SK-N-SH (cell line): ENCODE measurements around the gene LCNL1. TPM values are rescaled to one million over a fixed set of nuclear protein-coding genes. Genes with fewer than 3 reads are reported as not detected.

Source experiments
- CTCF ChIA-PET: fragments of 300-600, 350-600 bp; formaldehyde crosslinking; extraction: SDS; loops from one replicate; lab custom pipeline; 2021; lab: Yijun Ruan, JAX
- POLR2A ChIA-PET: fragments of 350-600 bp; sonication (Branson Sonifier 250); formaldehyde crosslinking; extraction: SDS; loops from one replicate; lab custom pipeline; 2020; ENCODE audit warnings: antibody characterized with exemption, inconsistent platforms; lab: Yijun Ruan, JAX
- DNase-seq: peaks from one replicate; pipeline ENCODE4 v3.0.0; 2012
- H2AFZ ChIP-seq: fragments of 200-600 bp; sonication (generic); 2 replicates; pipeline ENCODE4 v1.8.1; 2016; ENCODE audit warnings: antibody characterized with exemption, mild to moderate bottlenecking, low read depth
- H3F3A ChIP-seq: fragments of 200-600 bp; sonication (generic); replicated peaks from 2 replicates; pipeline ENCODE3; 2016; ENCODE audit warnings: antibody characterized with exemption, mild to moderate bottlenecking; ENCODE audit not compliant: insufficient read depth
- H3K27ac ChIP-seq, 2 experiments: fragments of 200-500 bp in 1 of 2; fragments of 200-600 bp in 1 of 2; sonication (Bioruptor generic) in 1 of 2; sonication (generic), shearing (Covaris generic) in 1 of 2; 2 replicates each; pipeline versions ENCODE4 v1.5.1 to v1.6.1; 2014 to 2016; ENCODE audit warnings: low read depth in 2 of 2, inconsistent platforms in 1 of 2, low read length in 1 of 2, mild to moderate bottlenecking in 1 of 2, mixed read lengths in 1 of 2
- H3K27me3 ChIP-seq: fragments of 200-600 bp; sonication (generic), shearing (Covaris generic); 2 replicates; pipeline ENCODE4 v1.6.1; 2016; ENCODE audit warnings: mixed run types; ENCODE audit not compliant: insufficient read depth
- H3K36me3 ChIP-seq, 2 experiments: fragments of 200-500 bp in 1 of 2; fragments of 200-600 bp in 1 of 2; sonication (Bioruptor generic) in 1 of 2; sonication (generic) in 1 of 2; replicated peaks in 1 of 2; 2 replicates each; pipeline versions ENCODE3 to v1.5.1; 2014 to 2016; ENCODE audit warnings: low read length in 1 of 2, mild to moderate bottlenecking in 1 of 2; ENCODE audit not compliant: insufficient read depth in 2 of 2, control insufficient read depth in 1 of 2
- H3K4me1 ChIP-seq, 2 experiments: fragments of 200-500 bp in 1 of 2; fragments of 200-600 bp in 1 of 2; sonication (Bioruptor generic) in 1 of 2; sonication (generic), shearing (Covaris generic) in 1 of 2; 2 replicates each; pipeline versions ENCODE4 v1.5.1 to v1.6.1; 2014 to 2016; ENCODE audit warnings: low read depth in 1 of 2, low read length in 1 of 2, mixed run types in 1 of 2; ENCODE audit not compliant: insufficient read depth in 2 of 2, control insufficient read depth in 1 of 2
- H3K4me2 ChIP-seq: fragments of 200-600 bp; sonication (generic), shearing (Covaris generic); 2 replicates; pipeline ENCODE4 v1.6.1; 2017; ENCODE audit warnings: mixed run types
- H3K4me3 ChIP-seq, 2 experiments: fragments of 200-500 bp in 1 of 2; fragments of 200-600 bp in 1 of 2; sonication (Bioruptor generic) in 1 of 2; sonication (generic), shearing (Covaris generic) in 1 of 2; 2 replicates each; pipeline versions ENCODE4 v1.5.1 to v1.8.1; 2014 to 2016; ENCODE audit warnings: low read depth in 2 of 2, inconsistent platforms in 1 of 2, low read length in 1 of 2, mild to moderate bottlenecking in 1 of 2, mixed read lengths in 1 of 2, moderate library complexity in 1 of 2
- H3K79me2 ChIP-seq: fragments of 200-600 bp; sonication (generic); 2 replicates; pipeline ENCODE4 v1.8.1; 2017; ENCODE audit warnings: mild to moderate bottlenecking; ENCODE audit not compliant: insufficient read depth
- H3K9ac ChIP-seq: fragments of 200-600 bp; sonication (generic); 2 replicates; pipeline ENCODE4 v1.6.1; 2017; ENCODE audit warnings: mixed run types
- H3K9me2 ChIP-seq: fragments of 200-600 bp; sonication (generic); 2 replicates; pipeline ENCODE4 v1.6.1; 2017; ENCODE audit warnings: mixed run types
- H3K9me3 ChIP-seq: fragments of 200-600 bp; sonication (generic); 2 replicates; pipeline ENCODE4 v1.6.1; 2017; ENCODE audit warnings: mixed run types, mild to moderate bottlenecking, moderate library complexity
- H4K20me1 ChIP-seq: fragments of 200-600 bp; sonication (generic); 2 replicates; pipeline ENCODE4 v1.6.1; 2017; ENCODE audit warnings: mild to moderate bottlenecking, mixed run types; ENCODE audit not compliant: insufficient read depth
- CHD2 ChIP-seq: fragments of 150-350 bp; IDR thresholded peaks from 2 replicates; pipeline ENCODE4 v1.6.1; 2018; ENCODE audit warnings: low read length; ENCODE audit not compliant: partially characterized antibody
- ELF1 ChIP-seq: IDR thresholded peaks from 2 replicates; pipeline ENCODE4 v1.4.0; 2012
- EP300 ChIP-seq, 2 experiments: IDR thresholded peaks; 2 replicates each; pipeline versions ENCODE4 v1.4.0 to v1.6.1; 2012; ENCODE audit warnings: borderline replicate concordance in 1 of 2, low read depth in 1 of 2, low read length in 1 of 2
- FOXJ3 ChIP-seq: sonication (generic); formaldehyde crosslinking; IDR thresholded peaks from 2 replicates; pipeline ENCODE4 v1.5.1; 2020; ENCODE audit warnings: mild to moderate bottlenecking, missing genetic modification reagents
- GATA2 ChIP-seq: sonication (generic); formaldehyde crosslinking; IDR thresholded peaks from 2 replicates; pipeline ENCODE4 v1.5.0; 2020; ENCODE audit warnings: mild to moderate bottlenecking, missing genetic modification reagents
- IRF3 ChIP-seq: fragments of 150-350 bp; IDR thresholded peaks from 2 replicates; pipeline ENCODE4 v1.6.1; 2016; ENCODE audit warnings: mild to moderate bottlenecking, low read depth, low read length
- JUND ChIP-seq: IDR thresholded peaks from 2 replicates; pipeline ENCODE4 v1.4.0; 2012
- MAX ChIP-seq: IDR thresholded peaks from 2 replicates; pipeline ENCODE4 v1.4.0; 2012; ENCODE audit warnings: low read depth
- MEF2A ChIP-seq: IDR thresholded peaks from 2 replicates; pipeline ENCODE4 v1.4.0; 2012; ENCODE audit warnings: low read depth, borderline replicate concordance
- MXI1 ChIP-seq: IDR thresholded peaks from 2 replicates; pipeline ENCODE4 v1.6.1; 2012; ENCODE audit warnings: mild to moderate bottlenecking, low read depth, low read length, improper control_type of control experiment
- NFIC ChIP-seq: IDR thresholded peaks from 2 replicates; pipeline ENCODE4 v1.4.0; 2012; ENCODE audit warnings: borderline replicate concordance
- NRF1 ChIP-seq: IDR thresholded peaks from 2 replicates; pipeline ENCODE4 v1.6.1; 2012; ENCODE audit warnings: low read depth, mild to moderate bottlenecking, low read length
- POLR2AphosphoS5 ChIP-seq: IDR thresholded peaks from 2 replicates; pipeline ENCODE4 v1.6.1; 2012; ENCODE audit warnings: low read depth, low read length
- RAD21 ChIP-seq: IDR thresholded peaks from 2 replicates; pipeline ENCODE4 v1.6.1; 2012; ENCODE audit warnings: mild to moderate bottlenecking, low read length
- REST ChIP-seq: IDR thresholded peaks from 2 replicates; pipeline ENCODE4 v1.6.1; 2012; ENCODE audit warnings: mild to moderate bottlenecking, low read depth, low read length, moderate library complexity
- SIN3A ChIP-seq: IDR thresholded peaks from 2 replicates; pipeline ENCODE4 v1.6.1; 2012; ENCODE audit warnings: low read depth, mild to moderate bottlenecking, low read length, moderate library complexity, borderline replicate concordance
- TAF1 ChIP-seq: IDR thresholded peaks from 2 replicates; pipeline ENCODE4 v1.6.1; 2012; ENCODE audit warnings: low read depth, mild to moderate bottlenecking, low read length, moderate library complexity, borderline replicate concordance
- USF2 ChIP-seq: fragments of 150-350 bp; IDR thresholded peaks from 2 replicates; pipeline ENCODE4 v1.6.1; 2017; ENCODE audit warnings: antibody characterized with exemption, low read length, low read depth, borderline replicate concordance
- ZBTB33 ChIP-seq: IDR thresholded peaks from 2 replicates; pipeline ENCODE4 v1.4.0; 2012; ENCODE audit warnings: low read depth, borderline replicate concordance
- WGBS: methylation state at CpG from one replicate; pipeline ENCODE4 v1.1.6; 2017; ENCODE audit warnings: low lambda C conversion rate; 5-methylcytosine and 5-hydroxymethylcytosine counted together
- polyA plus RNA-seq, 3 experiments: library from polyadenylated mRNA; depleted of rRNA; stranded (reverse); fragments of >200 nt; gene quantifications; 2 replicates each; pipeline ENCODE4 v1.2.3, GENCODE V29; 2012

LCNL1 gene
- polyA plus RNA-seq, 1 of the 3 experiments (the other 2 are of a cell fraction), result not detected

- no peaks in the 10 kb centered on the region for H3K9me2 ChIP-seq
- WGBS, result no CpG with 5 or more reads among the region's 21 CpGs
- H3K9ac ChIP-seq, result no peak overlapping the region
- H3K9me3 ChIP-seq, result no peaks in the 10 kb centered on the region
- H3K27me3 ChIP-seq, result no peaks in the 10 kb centered on the region
- H3K4me2 ChIP-seq, result no peak overlapping the region
- ChIA-PET POLR2A (interaction anchor here (0.6 to 1.5 kb wide), 3 partner anchors 30 to 74 kb away, joined by 3 to 7 read pairs (median 3); no protein-coding TSS in a partner anchor), CTCF (interaction anchor here (0.7 to 15.1 kb wide), 19 partner anchors 8 to 298 kb away, joined by 3 to 350 read pairs (median 4); partner anchors contain the start of genes C8G, CLIC3, FBXW5 and LCN12)
- H3K36me3 ChIP-seq, result no peaks in the 10 kb centered on the region
- 0 out of 2 replicates have a peak, but pooled peaks cover 3% of the 10 kb centered on the region for H3K79me2 ChIP-seq
- H2AFZ ChIP-seq, result no peak overlapping the region
- DNase-seq, result peak; percentile 90
- no peaks in the 10 kb centered on the region for H3F3A ChIP-seq
- H3K27ac ChIP-seq, result peak overlapping the region in 1 of 2 experiments; percentile 83; a peak in 2 of 4 replicates
- TF ChIP-seq ZBTB33, result no peak
- TF ChIP-seq ELF1, result no peak
- TF ChIP-seq EP300 (IDR thresholded peaks at IDR 0.05; ENCODE audit: borderline replicate concordance in 1 of 2, low read depth in 1 of 2, low read length in 1 of 2), result no peak
- TF ChIP-seq MXI1, result peak; percentile 90
- peak; percentile 31 for TF ChIP-seq RAD21
- TF ChIP-seq MEF2A, result no peak
- no peak for TF ChIP-seq POLR2AphosphoS5
- TF ChIP-seq IRF3, result no peak
- TF ChIP-seq JUND, result no peak
- no peak for TF ChIP-seq USF2
- no peak for TF ChIP-seq NFIC
- peak overlapping the region in 1 of 2 experiments; percentile 4; a peak in 1 of 4 replicates for H3K4me3 ChIP-seq
- H4K20me1 ChIP-seq, result 0 out of 2 replicates have a peak, but pooled peaks cover 4% of the 10 kb centered on the region
- H3K4me1 ChIP-seq, result peaks cover 5 to 40% of the 10 kb centered on the region in 2 experiments; a peak in 1 of 4 replicates
Observed at GRCh38 chr9:137025517-137025966, 42.7 kb downstream of the LCNL1 start.

GRCh38 chr9:137026384-137026783, 43.6 kb downstream of the LCNL1 start:
- H3K79me2 ChIP-seq, result 0 out of 2 replicates have a peak, but pooled peaks cover 3% of the 10 kb centered on the region
- H3K4me3 ChIP-seq, result no peak overlapping the region
- H3K4me1 ChIP-seq, result peaks cover 5 to 40% of the 10 kb centered on the region in 2 experiments; a peak in 1 of 4 replicates
- WGBS, result 67% methylated on average over 2 of the region's 2 CpGs
- no peaks in the 10 kb centered on the region for H3K9me3 ChIP-seq
- DNase-seq, result no peak
- peak overlapping the region in 1 of 2 experiments; percentile 83; a peak in 1 of 4 replicates for H3K27ac ChIP-seq
- H2AFZ ChIP-seq, result no peak overlapping the region
- H3K27me3 ChIP-seq, result no peaks in the 10 kb centered on the region
- H3K9me2 ChIP-seq, result no peaks in the 10 kb centered on the region
- no peaks in the 10 kb centered on the region for H3F3A ChIP-seq
- 0 out of 2 replicates have a peak, but pooled peaks cover 3% of the 10 kb centered on the region for H4K20me1 ChIP-seq
- H3K36me3 ChIP-seq, result no peaks in the 10 kb centered on the region
- POLR2A ChIA-PET, result interaction anchor here (0.9 kb wide), 1 partner anchor 48 kb away, joined by 3 read pairs; no protein-coding TSS in a partner anchor
- H3K9ac ChIP-seq, result no peak overlapping the region
- peak overlapping the region; percentile 86; the same call in 1 of the 2 replicates for H3K4me2 ChIP-seq
- CTCF ChIA-PET, result interaction anchor here (0.7 to 15.1 kb wide), 19 partner anchors 9 to 299 kb away, joined by 3 to 350 read pairs (median 4); partner anchors contain the start of genes C8G, CLIC3, FBXW5 and LCN12
- TF ChIP-seq TAF1 (no peak), RAD21 (no peak), MAX (no peak), NRF1 (no peak), SIN3A (no peak), CHD2 (no peak), FOXJ3 (no peak), REST (no peak), GATA2 (CRISPR knock-in tag) (no peak)
